Activated CD4-positive, alpha-beta T cell treated with anti-CD3 and anti-CD28 coated beads, Interleukin-10, Interleukin-2, amounts not matched to agents 100 ng/mL and 50 ng/mL, durations not matched to agents 16 hours and 8 hours (primary cell): ENCODE data around the gene FANCD2OS.
"Not testable (repeated sequence)": the region's sequence is repeated elsewhere in the genome, so short reads cannot be mapped to it uniquely, and the experiment has no call there.

Experiments used
- DNase-seq: peaks from one replicate; pipeline ENCODE4 v3.0.0-alpha.2; 2020

Gene FANCD2OS

GRCh38 chr3:10108091-10108490 lies at the start of gene FANCD2OS:
FANCD2OS (minus strand) TSS chr3:10108255; CDS start chr3:10104774, 3,481 bp downstream.
- no peak for DNase-seq

GRCh38 chr3:10157031-10157430 lies 49.0 kb upstream of the FANCD2OS start:
- DNase-seq, result no peak

GRCh38 chr3:10155658-10156057 lies 47.6 kb upstream of the FANCD2OS start:
- DNase-seq, result no peak

- no peak for DNase-seq
Measured at GRCh38 chr3:10155123-10155472, 47.0 kb upstream of the FANCD2OS start.

- DNase-seq, result no peak
Measured at GRCh38 chr3:10154335-10155122, 46.5 kb upstream of the FANCD2OS start.

GRCh38 chr3:10150987-10151386 lies 42.9 kb upstream of the FANCD2OS start:
- no peak for DNase-seq

GRCh38 chr3:10149226-10149625 lies 41.2 kb upstream of the FANCD2OS start:
- no peak for DNase-seq

GRCh38 chr3:10145685-10146084 lies 37.6 kb upstream of the FANCD2OS start:
- DNase-seq, result no peak

GRCh38 chr3:10142707-10143560 lies 34.9 kb upstream of the FANCD2OS start:
- peak; percentile 44 for DNase-seq

GRCh38 chr3:10140996-10141546 lies 33.0 kb upstream of the FANCD2OS start:
- no peak for DNase-seq

GRCh38 chr3:10137178-10137577 lies 29.1 kb upstream of the FANCD2OS start:
- no peak for DNase-seq

GRCh38 chr3:10136426-10137005 lies 28.5 kb upstream of the FANCD2OS start:
- no peak for DNase-seq

- peak; percentile 26 for DNase-seq
Measured at GRCh38 chr3:10135872-10136271, 27.8 kb upstream of the FANCD2OS start.

GRCh38 chr3:10122724-10123123 lies 14.7 kb upstream of the FANCD2OS start:
- no peak for DNase-seq

- DNase-seq, result no peak
Measured at GRCh38 chr3:10121064-10121463, 13.0 kb upstream of the FANCD2OS start.

GRCh38 chr3:10119376-10119775 lies 11.3 kb upstream of the FANCD2OS start:
- DNase-seq, result no peak

GRCh38 chr3:10116928-10117327 lies 8.9 kb upstream of the FANCD2OS start:
- DNase-seq, result no peak

- DNase-seq, result peak; percentile 37
Measured at GRCh38 chr3:10116138-10116460, 8.0 kb upstream of the FANCD2OS start.

- peak; percentile 98 for DNase-seq
Measured at GRCh38 chr3:10115326-10116137, 7.5 kb upstream of the FANCD2OS start, which contains the start of gene BRK1. BRK1 (plus strand) TSS chr3:10115675; CDS start chr3:10115702, 27 bp downstream.

- DNase-seq, result no peak
Measured at GRCh38 chr3:10106919-10107318, 1.1 kb downstream of the FANCD2OS start.

GRCh38 chr3:10099041-10099440 lies 9.0 kb downstream of the FANCD2OS start:
- DNase-seq, result no peak

GRCh38 chr3:10093678-10094077 lies 14.4 kb downstream of the FANCD2OS start:
- DNase-seq, result no peak

GRCh38 chr3:10091387-10091786 lies 16.7 kb downstream of the FANCD2OS start:
- not testable (repeated sequence) for DNase-seq
